Stimulated activated memory B cell treated with anti-CD40 and anti-IgM and Interleukin-4, amounts not matched to agents 10 μg/mL and 1 μg/mL and 100 μg/mL, for 72 hours (primary cell): Measurements from ENCODE around the gene ADIPOR2.
"Not testable (repeated sequence)": the region's sequence is repeated elsewhere in the genome, so short reads cannot be mapped to it uniquely, and the experiment has no call there.

Experiments
- ATAC-seq: fragments of 150-1000 bp; cut with Tn5 transposase; 2 replicates; pipeline ENCODE4 v1.10.0; 2021
- H3K27ac Mint-ChIP-seq: one replicate; pipeline ENCODE4 v1.8.0; 2022; ENCODE audit warnings: mild to moderate bottlenecking, mixed read lengths
- H3K27me3 Mint-ChIP-seq: one replicate; pipeline ENCODE4 v1.8.0; 2022; ENCODE audit warnings: mixed read lengths
- H3K36me3 Mint-ChIP-seq: one replicate; pipeline ENCODE4 v1.8.0; 2022; ENCODE audit warnings: mixed read lengths
- H3K4me1 Mint-ChIP-seq: one replicate; pipeline ENCODE4 v1.8.0; 2022; ENCODE audit warnings: mixed read lengths
- H3K4me3 Mint-ChIP-seq: one replicate; pipeline ENCODE4 v1.8.0; 2022; ENCODE audit warnings: mild to moderate bottlenecking, moderate library complexity, mixed read lengths
- H3K9me3 Mint-ChIP-seq: one replicate; pipeline ENCODE4 v1.8.0; 2022; ENCODE audit warnings: mixed read lengths

Gene ADIPOR2

GRCh38 chr12:1811281-1811947, 120.5 kb downstream of the ADIPOR2 start:
- ATAC-seq, result peak; percentile 22
- H3K36me3 Mint-ChIP-seq, result no peaks in the 10 kb centered on the region
- H3K4me3 Mint-ChIP-seq, result no peak overlapping the region
- H3K27ac Mint-ChIP-seq, result no peak overlapping the region
- H3K27me3 Mint-ChIP-seq, result peaks cover 38% of the 10 kb centered on the region
- peaks cover 6% of the 10 kb centered on the region for H3K4me1 Mint-ChIP-seq
- no peaks in the 10 kb centered on the region for H3K9me3 Mint-ChIP-seq

- Mint-ChIP-seq H3K4me1 (peaks cover 6% of the 10 kb centered on the region), H3K36me3 (no peaks in the 10 kb centered on the region), H3K4me3 (no peak overlapping the region), H3K27ac (no peak overlapping the region), H3K27me3 (peaks cover 42% of the 10 kb centered on the region), H3K9me3 (no peaks in the 10 kb centered on the region)
- ATAC-seq, result no peak
Measured at GRCh38 chr12:1811948-1812291, 121.0 kb downstream of the ADIPOR2 start.

DNA sequence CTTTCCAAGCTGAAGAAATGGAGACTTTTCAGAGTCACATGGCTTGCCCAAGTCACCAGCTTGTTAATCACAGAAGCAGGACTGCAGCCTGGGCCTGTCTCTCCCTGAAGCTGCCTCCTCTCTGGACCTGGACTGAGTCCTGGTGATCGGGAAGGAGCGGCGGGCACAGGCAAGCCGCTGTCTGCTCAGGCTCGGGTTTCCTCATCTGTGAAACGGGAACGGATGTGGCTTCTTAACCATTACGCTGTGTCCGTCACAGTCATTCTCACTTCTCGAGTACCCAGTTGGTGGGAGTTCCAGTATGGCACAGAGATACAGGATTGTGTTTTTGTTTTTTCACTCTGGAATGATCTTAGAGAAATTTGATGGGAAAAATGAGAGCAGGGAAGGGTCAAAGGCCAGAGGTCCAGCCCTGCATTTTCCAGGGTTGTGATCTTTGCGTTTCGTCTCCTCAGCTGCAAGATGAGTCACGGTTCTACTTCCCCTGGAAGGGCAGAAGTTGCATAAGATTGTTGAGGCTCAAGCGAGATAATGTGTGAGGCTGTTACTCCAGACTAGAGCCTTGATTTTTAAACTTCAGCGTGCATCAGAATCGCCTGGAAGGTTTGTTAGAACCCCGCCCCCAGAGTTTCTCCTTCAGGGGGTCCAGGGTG, 121.9 kb downstream of the ADIPOR2 start:
- ATAC-seq, result no peak
- peak overlapping the region; percentile 7 for H3K4me3 Mint-ChIP-seq
- H3K27ac Mint-ChIP-seq, result no peak overlapping the region
- H3K4me1 Mint-ChIP-seq, result peaks cover 6% of the 10 kb centered on the region
- H3K27me3 Mint-ChIP-seq, result peaks cover 42% of the 10 kb centered on the region
- no peaks in the 10 kb centered on the region for H3K36me3 Mint-ChIP-seq
- no peaks in the 10 kb centered on the region for H3K9me3 Mint-ChIP-seq

DNA sequence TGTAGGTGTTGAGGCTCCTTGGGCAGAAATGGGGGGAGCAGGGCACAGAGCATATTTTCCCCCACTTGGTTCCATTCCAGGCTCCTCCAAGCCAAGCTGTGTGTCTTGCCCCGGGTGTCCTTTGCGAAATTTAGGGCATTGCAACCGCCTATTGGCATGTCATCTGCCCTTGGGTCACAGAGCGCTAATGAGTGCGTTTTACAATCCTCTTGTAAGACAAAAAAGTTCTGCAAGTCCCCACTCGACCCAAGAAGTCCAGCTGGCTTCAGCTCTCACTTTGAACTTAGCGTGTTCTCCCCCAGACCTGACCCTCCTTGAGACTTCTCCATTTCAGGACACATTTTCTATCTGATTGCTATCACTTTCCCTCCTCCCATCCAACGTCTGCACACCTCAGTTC, 123.4 kb downstream of the ADIPOR2 start:
- peaks cover under 1% of the 10 kb centered on the region for H3K4me1 Mint-ChIP-seq
- peaks cover 49% of the 10 kb centered on the region for H3K27me3 Mint-ChIP-seq
- no peaks in the 10 kb centered on the region for H3K9me3 Mint-ChIP-seq
- H3K36me3 Mint-ChIP-seq, result no peaks in the 10 kb centered on the region
- no peak overlapping the region for H3K4me3 Mint-ChIP-seq
- H3K27ac Mint-ChIP-seq, result no peak overlapping the region
- ATAC-seq, result no peak

GRCh38 chr12:1815108-1815507, 124.2 kb downstream of the ADIPOR2 start:
- no peak for ATAC-seq
- Mint-ChIP-seq H3K4me1 (no peaks in the 10 kb centered on the region), H3K27me3 (peaks cover 56% of the 10 kb centered on the region), H3K4me3 (no peak overlapping the region), H3K9me3 (no peaks in the 10 kb centered on the region), H3K36me3 (no peaks in the 10 kb centered on the region), H3K27ac (no peak overlapping the region)

DNA sequence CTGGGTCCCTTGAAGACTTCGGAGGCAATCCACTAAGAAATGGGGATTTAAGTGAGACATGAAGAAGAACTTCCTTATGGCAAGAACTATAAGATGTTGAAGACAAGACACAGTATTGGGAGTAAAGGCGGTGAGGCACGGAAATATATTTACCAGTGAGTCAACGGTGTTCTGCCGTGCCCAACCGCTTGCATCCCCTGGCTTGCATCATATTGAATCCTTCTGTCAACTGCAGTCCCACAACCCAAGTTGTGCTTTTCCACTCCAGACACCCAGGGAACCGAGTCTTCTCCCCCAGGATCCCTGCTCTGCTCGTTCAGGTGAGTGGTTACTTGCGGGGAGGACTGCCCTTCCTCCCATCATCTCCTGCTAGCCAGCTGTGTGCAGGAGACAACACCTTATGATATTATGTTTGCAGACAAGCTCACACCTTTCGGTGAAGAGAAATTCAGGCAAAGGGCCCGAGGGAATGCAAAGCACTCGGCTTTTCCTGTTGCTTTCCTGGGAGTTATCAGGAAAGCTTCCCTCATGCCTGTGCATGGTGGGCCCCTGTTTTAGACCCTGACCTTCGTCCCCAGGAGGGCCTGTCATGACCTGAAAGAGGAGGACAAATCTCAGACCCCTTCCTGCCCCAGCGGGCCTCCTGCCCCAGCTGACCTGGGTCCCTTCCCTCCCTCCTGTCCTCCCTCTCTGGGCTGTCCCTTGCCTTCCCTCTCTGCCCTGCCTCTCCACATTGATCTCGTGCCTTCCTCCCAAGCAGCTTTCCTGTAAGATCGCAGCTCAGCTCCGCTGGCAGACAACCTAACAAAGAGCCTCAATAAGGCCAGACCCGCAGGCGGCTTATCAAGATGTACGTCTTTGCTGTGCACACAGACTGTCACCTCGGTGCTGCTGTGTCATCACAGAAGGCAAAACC, 125.2 kb downstream of the ADIPOR2 start:
- no peak for ATAC-seq
- H3K4me3 Mint-ChIP-seq, result no peak overlapping the region
- H3K36me3 Mint-ChIP-seq, result no peaks in the 10 kb centered on the region
- no peak overlapping the region for H3K27ac Mint-ChIP-seq
- peaks cover 56% of the 10 kb centered on the region for H3K27me3 Mint-ChIP-seq
- no peaks in the 10 kb centered on the region for H3K9me3 Mint-ChIP-seq
- H3K4me1 Mint-ChIP-seq, result peaks cover 9% of the 10 kb centered on the region

DNA sequence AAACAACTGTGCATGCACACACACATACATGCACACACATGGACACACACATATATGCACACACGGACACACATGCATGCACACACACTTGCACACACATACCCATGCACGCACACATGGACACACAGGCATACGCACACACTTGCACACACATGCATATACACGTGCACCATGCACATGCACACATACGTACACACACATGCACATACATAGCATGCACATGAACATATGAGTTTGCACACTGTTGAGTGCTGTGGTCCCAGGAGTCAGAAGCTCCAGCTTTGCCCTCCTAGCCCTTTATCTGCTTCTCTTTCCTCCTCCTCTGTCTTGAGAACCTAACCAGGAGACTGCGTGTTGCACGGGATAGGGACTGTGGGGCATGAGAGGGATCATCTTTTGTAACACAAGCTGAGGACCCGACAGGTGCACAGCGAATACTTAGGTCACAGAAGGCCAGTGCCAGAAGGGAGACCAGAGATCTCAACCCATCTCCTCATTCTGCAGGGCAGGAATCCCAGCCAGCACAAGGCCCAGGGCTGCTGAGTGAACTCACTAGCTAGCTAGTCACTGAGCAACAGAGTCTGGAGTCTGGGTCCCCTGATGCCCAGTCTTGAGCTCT, 126.0 kb downstream of the ADIPOR2 start:
- no peaks in the 10 kb centered on the region for H3K9me3 Mint-ChIP-seq
- peaks cover 56% of the 10 kb centered on the region for H3K27me3 Mint-ChIP-seq
- H3K4me1 Mint-ChIP-seq, result peaks cover 11% of the 10 kb centered on the region
- ATAC-seq, result no peak
- H3K27ac Mint-ChIP-seq, result no peak overlapping the region
- no peaks in the 10 kb centered on the region for H3K36me3 Mint-ChIP-seq
- H3K4me3 Mint-ChIP-seq, result no peak overlapping the region

- not testable (repeated sequence) for ATAC-seq, H3K27ac Mint-ChIP-seq
Measured at GRCh38 chr12:1817928-1818327, 127.1 kb downstream of the ADIPOR2 start.

GRCh38 chr12:1819050-1819449, 128.2 kb downstream of the ADIPOR2 start:
- H3K27ac Mint-ChIP-seq, result no peak overlapping the region
- no peak overlapping the region for H3K4me3 Mint-ChIP-seq
- no peak for ATAC-seq
- H3K27me3 Mint-ChIP-seq, result peaks cover 73% of the 10 kb centered on the region
- no peaks in the 10 kb centered on the region for H3K36me3 Mint-ChIP-seq
- H3K9me3 Mint-ChIP-seq, result no peaks in the 10 kb centered on the region
- H3K4me1 Mint-ChIP-seq, result peaks cover 11% of the 10 kb centered on the region

More at GRCh38 chr12:1817928-1818327, 127.1 kb downstream of the ADIPOR2 start:
- Mint-ChIP-seq H3K27me3 (peaks cover 67% of the 10 kb centered on the region), H3K4me1 (peaks cover 11% of the 10 kb centered on the region)
- H3K4me3 Mint-ChIP-seq, H3K9me3 Mint-ChIP-seq, H3K36me3 Mint-ChIP-seq: not testable (repeated sequence)

DNA sequence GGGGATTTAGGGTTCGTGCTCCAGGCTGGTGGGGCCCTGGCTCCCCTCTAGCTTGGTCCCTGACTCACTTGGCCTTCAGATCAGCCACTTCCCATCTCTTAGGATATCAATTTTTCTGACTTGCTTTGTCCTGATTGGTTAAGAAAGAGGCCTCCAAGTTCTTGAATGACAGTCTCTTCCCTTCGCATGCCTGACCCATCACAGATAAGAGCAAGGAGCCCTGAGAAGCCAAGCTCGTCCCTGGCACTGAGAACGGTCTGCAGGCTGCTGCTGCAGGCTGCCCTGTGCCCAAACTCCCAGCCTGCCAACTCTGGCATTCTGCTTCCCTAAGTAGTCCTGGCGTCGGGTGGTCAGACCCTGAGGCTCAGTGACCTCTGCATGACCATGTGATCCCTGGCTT, 128.7 kb downstream of the ADIPOR2 start:
- H3K27me3 Mint-ChIP-seq, result peaks cover 72% of the 10 kb centered on the region
- H3K36me3 Mint-ChIP-seq, result no peaks in the 10 kb centered on the region
- no peak overlapping the region for H3K27ac Mint-ChIP-seq
- no peaks in the 10 kb centered on the region for H3K9me3 Mint-ChIP-seq
- no peak for ATAC-seq
- peaks cover 11% of the 10 kb centered on the region for H3K4me1 Mint-ChIP-seq
- H3K4me3 Mint-ChIP-seq, result no peak overlapping the region

- H3K27me3 Mint-ChIP-seq, result peaks cover 71% of the 10 kb centered on the region
- no peak within 1 kb of the TSS for H3K4me3 Mint-ChIP-seq
- H3K4me1 Mint-ChIP-seq, result peaks cover 11% of the 10 kb centered on the region
- H3K27ac Mint-ChIP-seq, result no peak within 1 kb of the TSS
- no peaks in the 10 kb centered on the region for H3K36me3 Mint-ChIP-seq
- H3K9me3 Mint-ChIP-seq, result no peaks in the 10 kb centered on the region
- ATAC-seq, result no peak
Measured at GRCh38 chr12:1820191-1820895, 129.5 kb downstream of the ADIPOR2 start, which contains the start of gene LRTM2. LRTM2 (plus strand) TSS chr12:1820565; CDS start chr12:1828149, 7,584 bp downstream.

- no peaks in the 10 kb centered on the region for H3K9me3 Mint-ChIP-seq
- no peak overlapping the region for H3K4me3 Mint-ChIP-seq
- no peak overlapping the region for H3K27ac Mint-ChIP-seq
- H3K36me3 Mint-ChIP-seq, result no peaks in the 10 kb centered on the region
- peaks cover 11% of the 10 kb centered on the region for H3K4me1 Mint-ChIP-seq
- H3K27me3 Mint-ChIP-seq, result peaks cover 71% of the 10 kb centered on the region
- no peak for ATAC-seq
Measured at GRCh38 chr12:1820896-1821291, 130.0 kb downstream of the ADIPOR2 start.

DNA sequence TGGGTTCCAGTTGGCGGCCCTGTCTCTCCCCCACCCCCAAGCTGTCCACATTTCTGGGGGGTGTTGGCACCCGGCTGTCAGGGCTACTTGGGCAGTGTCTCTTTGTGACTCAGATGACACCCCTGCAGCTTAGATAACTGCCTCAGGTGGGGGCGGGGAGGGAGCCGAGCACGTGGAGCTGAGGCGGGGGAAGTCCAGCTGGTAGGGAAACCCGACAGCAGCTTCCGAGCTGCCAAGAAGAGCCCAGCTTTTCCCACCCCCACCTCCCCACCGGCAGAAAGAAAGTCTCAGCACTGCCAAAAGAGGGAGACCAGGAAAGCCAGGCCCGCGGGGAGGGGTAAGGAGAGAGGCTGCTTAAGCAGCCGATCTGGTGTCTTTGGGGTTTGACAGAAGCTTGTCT, 130.9 kb downstream of the ADIPOR2 start:
- no peaks in the 10 kb centered on the region for H3K9me3 Mint-ChIP-seq
- H3K4me3 Mint-ChIP-seq, result no peak overlapping the region
- no peak for ATAC-seq
- H3K36me3 Mint-ChIP-seq, result no peaks in the 10 kb centered on the region
- no peak overlapping the region for H3K27ac Mint-ChIP-seq
- H3K27me3 Mint-ChIP-seq, result peaks cover 71% of the 10 kb centered on the region
- peaks cover 11% of the 10 kb centered on the region for H3K4me1 Mint-ChIP-seq

DNA sequence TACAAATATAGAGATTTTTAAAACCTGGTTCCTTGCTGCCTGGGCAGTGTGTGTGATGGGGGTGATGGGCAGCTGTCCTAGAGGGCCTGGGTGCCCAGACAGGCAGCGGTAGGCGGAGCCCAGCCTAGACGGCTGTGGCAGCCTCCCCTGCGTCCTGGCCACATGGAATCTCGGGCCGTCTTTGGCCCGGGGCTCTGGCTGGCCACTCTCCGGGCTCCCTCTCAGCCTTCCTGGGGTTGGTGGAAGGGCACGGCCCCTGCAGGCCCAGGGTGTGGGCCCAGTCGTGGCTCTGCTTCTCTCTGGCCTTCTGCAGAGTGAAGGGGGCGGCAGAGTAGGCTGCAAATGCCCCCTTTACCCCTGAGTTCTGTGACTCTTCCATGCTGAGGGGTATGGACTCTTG, 131.8 kb downstream of the ADIPOR2 start:
- no peaks in the 10 kb centered on the region for H3K9me3 Mint-ChIP-seq
- H3K27me3 Mint-ChIP-seq, result peaks cover 80% of the 10 kb centered on the region
- H3K27ac Mint-ChIP-seq, result no peak overlapping the region
- no peaks in the 10 kb centered on the region for H3K36me3 Mint-ChIP-seq
- ATAC-seq, result no peak
- peaks cover 18% of the 10 kb centered on the region for H3K4me1 Mint-ChIP-seq
- no peak overlapping the region for H3K4me3 Mint-ChIP-seq

DNA sequence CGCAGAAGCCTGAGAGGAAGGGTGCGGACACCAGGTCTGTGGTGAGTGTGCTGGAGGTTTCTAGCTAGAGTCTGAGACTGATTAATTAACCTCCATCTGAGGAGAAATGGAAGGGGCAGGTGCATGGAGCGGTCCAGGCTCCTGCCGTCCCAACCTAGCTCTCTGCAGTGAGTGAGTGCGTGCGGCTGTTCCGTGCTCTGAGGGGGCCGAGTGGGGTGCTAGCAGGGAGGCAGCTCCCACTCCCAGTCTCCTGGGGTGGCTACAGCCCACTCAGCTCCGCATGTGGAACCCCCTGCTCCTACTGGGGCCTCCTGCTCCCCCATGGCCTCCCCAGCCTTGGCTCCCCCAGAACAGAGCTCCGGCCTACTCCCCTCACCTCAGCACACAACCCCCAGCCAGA, 132.4 kb downstream of the ADIPOR2 start:
- Mint-ChIP-seq H3K4me1 (peaks cover 18% of the 10 kb centered on the region), H3K27me3 (peaks cover 82% of the 10 kb centered on the region), H3K27ac (no peak overlapping the region), H3K36me3 (no peaks in the 10 kb centered on the region), H3K9me3 (no peaks in the 10 kb centered on the region), H3K4me3 (no peak overlapping the region)
- no peak for ATAC-seq
